HepG2 (cell line): Measurements from ENCODE around the gene ZDHHC6. TPM values are rescaled to one million over a fixed set of nuclear protein-coding genes. Genes with fewer than 3 reads are reported as not detected.
A peak's percentile ranks its signal among the peaks of the same experiment; 100 is the strongest.
"Not testable (repeated sequence)": the region's sequence is repeated elsewhere in the genome, so short reads cannot be mapped to it uniquely, and the experiment has no call there.

Experiments
- ATAC-seq: fragments of 200-7000 bp; cut with Tn5 transposase; 3 replicates; pipeline ENCODE4 v1.9.1; 2020; ENCODE audit warnings: mild to moderate bottlenecking, moderate library complexity
- BruUV-seq: library from RNA; stranded (reverse); fragments of 400-500 nt; replicated peaks from 2 replicates; lab custom pipeline; 2021; lab: Mats Ljungman, UMichigan
- CTCF ChIA-PET: fragments of 300-600 bp; formaldehyde crosslinking; extraction: SDS; loops from one replicate; lab custom pipeline; 2021; ENCODE audit warnings: low total read pairs, inconsistent platforms, low intra/inter-chr PET ratio; lab: Yijun Ruan, JAX
- POLR2A ChIA-PET: fragments of 350-600 bp; sonication (Branson Sonifier 250); formaldehyde crosslinking; loops from one replicate; lab custom pipeline; 2020; ENCODE audit warnings: antibody characterized with exemption, inconsistent platforms; lab: Yijun Ruan, JAX
- DNase-seq: peaks from one replicate; pipeline ENCODE4 v3.0.0-alpha.2; 2015; ENCODE audit warnings: low spot score
- FAIRE-seq: peaks from 3 replicates; lab custom pipeline; 2011; peaks lifted over from hg19 to GRCh38; lab: Jason Lieb, UNC
- H2AFZ ChIP-seq: one replicate; pipeline ENCODE4 v1.6.1; 2011; ENCODE audit warnings: low read length, inconsistent platforms
- H3K27ac ChIP-seq: fragments of 300-600 bp; 3 replicates; pipeline ENCODE4 v1.8.0; 2011; ENCODE audit warnings: mixed run types, mild to moderate bottlenecking, mixed read lengths, low read length, inconsistent platforms; ENCODE audit not compliant: insufficient read depth; ENCODE audit errors: extremely low read length
- H3K27me3 ChIP-seq, 2 experiments: fragments of 200-600 bp in 1 of 2; 2 replicates in 1 of 2; 3 replicates in 1 of 2; pipeline versions ENCODE4 v1.6.0 to v1.8.0; 2011; ENCODE audit warnings: low read length in 2 of 2, mild to moderate bottlenecking in 2 of 2, moderate library complexity in 2 of 2, inconsistent platforms in 1 of 2; ENCODE audit not compliant: insufficient read depth in 2 of 2, control insufficient read depth in 1 of 2
- H3K36me3 ChIP-seq, 2 experiments: fragments of 200-600 bp in 1 of 2; replicated peaks in 1 of 2; 2 replicates in 1 of 2; 3 replicates in 1 of 2; pipeline versions ENCODE4 v1.5.1 to v1.8.0; 2011; ENCODE audit warnings: low read length in 2 of 2, inconsistent platforms in 1 of 2; ENCODE audit not compliant: insufficient read depth in 2 of 2, control insufficient read depth in 1 of 2
- H3K4me1 ChIP-seq: 2 replicates; pipeline ENCODE4 v1.5.1; 2012; ENCODE audit warnings: low read length, inconsistent platforms; ENCODE audit not compliant: insufficient read depth
- H3K4me2 ChIP-seq: 2 replicates; pipeline ENCODE4 v1.6.0; 2011; ENCODE audit warnings: low read depth, low read length, inconsistent platforms
- H3K4me3 ChIP-seq, 3 experiments: fragments of 200-600 bp in 1 of 3; sonication (generic), shearing (Covaris generic) in 1 of 3; replicated peaks in 1 of 3; 2 replicates each; pipeline ENCODE4 v1.5.1; 2011 to 2016; ENCODE audit warnings: low read length in 3 of 3, inconsistent platforms in 2 of 3, low read depth in 2 of 3, mild to moderate bottlenecking in 2 of 3, control low read depth in 1 of 3, mixed read lengths in 1 of 3; ENCODE audit not compliant: insufficient read depth in 1 of 3
- H3K79me2 ChIP-seq: one replicate; pipeline ENCODE4 v1.6.1; 2011; ENCODE audit warnings: low read length, inconsistent platforms; ENCODE audit not compliant: insufficient read depth
- H3K9ac ChIP-seq: 2 replicates; pipeline ENCODE4 v1.6.0; 2011; ENCODE audit warnings: mild to moderate bottlenecking, low read depth, low read length, inconsistent platforms; ENCODE audit not compliant: insufficient read depth
- H3K9me3 ChIP-seq: 2 replicates; pipeline ENCODE4 v1.5.1; 2012; ENCODE audit warnings: mild to moderate bottlenecking, low read length
- H4K20me1 ChIP-seq: 2 replicates; pipeline ENCODE4 v1.6.0; 2011; ENCODE audit warnings: inconsistent platforms, mild to moderate bottlenecking, low read length, moderate library complexity; ENCODE audit not compliant: insufficient read depth
- ATF4 ChIP-seq, 2 experiments: fragments of 450-650 bp in 1 of 2; sonication (generic) in 1 of 2; formaldehyde crosslinking; IDR thresholded peaks; 2 replicates each; pipeline versions ENCODE4 v1.5.0 to v1.8.0; 2020 to 2022; ENCODE audit warnings: mild to moderate bottlenecking in 1 of 2, missing genetic modification reagents in 1 of 2
- SIX1 ChIP-seq: sonication (generic); formaldehyde crosslinking; IDR thresholded peaks from 2 replicates; pipeline ENCODE4 v1.4.0; 2020; ENCODE audit warnings: missing genetic modification reagents, borderline replicate concordance
- SOX13 ChIP-seq, 3 experiments: fragments of 450-650 bp in 1 of 3; sonication (generic) in 1 of 3; formaldehyde crosslinking in 1 of 3; IDR thresholded peaks in 2 of 3; conservative IDR thresholded peaks in 1 of 3; 2 replicates each; pipeline versions ENCODE4 v1.5.0 to v1.6.1; 2016 to 2020; ENCODE audit warnings: antibody characterized with exemption in 1 of 3, mild to moderate bottlenecking in 1 of 3, missing compliant biosample characterization in 1 of 3, missing genetic modification reagents in 1 of 3, moderate library complexity in 1 of 3
- ZNF333 ChIP-seq: sonication (generic); formaldehyde crosslinking; IDR thresholded peaks from 2 replicates; pipeline ENCODE4 v1.4.0; 2020; ENCODE audit warnings: mild to moderate bottlenecking, missing genetic modification reagents, borderline replicate concordance
- ZNF367 ChIP-seq: sonication (generic); formaldehyde crosslinking; IDR thresholded peaks from 2 replicates; pipeline ENCODE4 v1.4.0; 2020; ENCODE audit warnings: missing genetic modification reagents, borderline replicate concordance
- ZNF414 ChIP-seq: sonication (generic); formaldehyde crosslinking; IDR thresholded peaks from 2 replicates; pipeline ENCODE4 v1.5.0; 2020; ENCODE audit warnings: missing genetic modification reagents
- ZNF629 ChIP-seq: sonication (generic); formaldehyde crosslinking; conservative IDR thresholded peaks from 2 replicates; pipeline ENCODE4 v1.5.0; 2020; ENCODE audit warnings: missing genetic modification reagents
- WGBS: methylation state at CpG from one replicate; pipeline ENCODE4 v1.1.6; 2017; ENCODE audit warnings: low lambda C conversion rate; 5-methylcytosine and 5-hydroxymethylcytosine counted together
- in situ Hi-C: cut with HindIII; loops from 2 replicates; pipeline ENCODE4 v1.10.0; 2017; ENCODE audit warnings: low pct_unique_long_range_greater_than_20kb; ENCODE audit not compliant: extremely low pct_ligation_motif_present
- intact Hi-C: fragments of 100-400 bp; cut with micrococcal nuclease; formaldehyde crosslinking; loops from one replicate; pipeline ENCODE4 v1.10.0; 2022; ENCODE audit not compliant: unreplicated experiment
- polyA plus RNA-seq, 8 experiments: library from polyadenylated mRNA; depleted of rRNA in 3 of 8; stranded (reverse) in 7 of 8; unstranded in 1 of 8; fragments of >200 nt; fragmentation: Illumina TruSeq in 4 of 8; extraction: Trizol in 4 of 8; gene quantifications; 2 replicates each; pipeline versions ENCODE4 v1.2.1 to v1.2.3, GENCODE V29; 2011 to 2016; ENCODE audit warnings: low read depth in 4 of 8, missing spikeins in 1 of 8, mixed read lengths in 1 of 8; ENCODE audit not compliant: insufficient read depth in 1 of 8
- total RNA-seq, 5 experiments: library from RNA; depleted of rRNA; stranded (reverse); fragments of >200 nt; fragmentation: Illumina TruSeq; extraction: Trizol; gene quantifications; 2 replicates each; pipeline ENCODE4 v1.2.3, GENCODE V29; 2016; ENCODE audit warnings: low read depth in 1 of 5

ZDHHC6 gene
- total and polyA plus RNA-seq, 2 of the 13 experiments (the other 11 are each of a cell fraction or from before 2014, with no cell fraction given): 20.9 to 49.4 TPM

GRCh38 chr10:112464074-112464473, 17.4 kb upstream of the ZDHHC6 start:
- WGBS: 100% methylated on average over 5 of the region's 5 CpGs
- H3K4me3 ChIP-seq, H3K9ac ChIP-seq, ATAC-seq, H3K27ac ChIP-seq, H3K4me1 ChIP-seq, H2AFZ ChIP-seq, H3K4me2 ChIP-seq, BruUV-seq, intact Hi-C loops, H3K9me3 ChIP-seq, FAIRE-seq, H3K27me3 ChIP-seq, CTCF ChIA-PET, POLR2A ChIA-PET, H3K79me2 ChIP-seq, H4K20me1 ChIP-seq, in situ Hi-C loops, DNase-seq: not testable (repeated sequence)
- peaks cover 7 to 32% of the 10 kb centered on the region in 2 experiments; a peak in 4 of 5 replicates for H3K36me3 ChIP-seq

- BruUV-seq: no TSS peak
- 94% methylated on average over 4 of the region's 4 CpGs for WGBS
- DNase-seq (no peak), FAIRE-seq (no peak), ATAC-seq (no peak)
- H3K4me3 ChIP-seq: no peak overlapping the region
- no peak for TF ChIP-seq ZNF367 (CRISPR knock-in tag)
- peak; percentile 70 for TF ChIP-seq ZNF629 (CRISPR knock-in tag)
- TF ChIP-seq ZNF333: no peak
- TF ChIP-seq ATF4 (CRISPR knock-in tag; IDR thresholded peaks at IDR 0.05): peak in 1 of 2 experiments; percentile 82; a peak in 2 of 4 replicates
- TF ChIP-seq ZNF414 (CRISPR knock-in tag): no peak
- no peak for TF ChIP-seq SIX1 (CRISPR knock-in tag)
- no peak for TF ChIP-seq SOX13 (IDR thresholded peaks at IDR 0.05)
- peak in 1 of 2 experiments; percentile 41; a peak in 1 of 4 replicates for TF ChIP-seq SOX13 (CRISPR knock-in tag; conservative IDR thresholded peaks at IDR 0.05 in 1 of 2, IDR thresholded peaks at IDR 0.05 in 1 of 2)
- no peaks in the 10 kb centered on the region for H3K4me1 ChIP-seq
- no peaks in the 10 kb centered on the region for H3K27me3 ChIP-seq
- no peak overlapping the region for H3K9ac ChIP-seq
- intact Hi-C loops (no loop called here), in situ Hi-C loops (no loop called here)
- no peak overlapping the region for H3K27ac ChIP-seq
- POLR2A ChIA-PET: no interaction called here
- H3K79me2 ChIP-seq: no peaks in the 10 kb centered on the region
- H2AFZ ChIP-seq: no peak overlapping the region
- no peak overlapping the region for H3K4me2 ChIP-seq
- peaks cover 6 to 28% of the 10 kb centered on the region in 2 experiments; a peak in 4 of 5 replicates for H3K36me3 ChIP-seq
- CTCF ChIA-PET: no interaction called here
- no peaks in the 10 kb centered on the region for H4K20me1 ChIP-seq
- H3K9me3 ChIP-seq: no peaks in the 10 kb centered on the region
Observed at GRCh38 chr10:112461029-112461887, 14.5 kb upstream of the ZDHHC6 start.
